ENCODE results near the gene IQCC. TPM values are rescaled to one million over a fixed set of nuclear protein-coding genes. Genes with fewer than 3 reads are reported as not detected.
A peak's percentile ranks its signal among the peaks of the same experiment; 100 is the strongest.
"Not testable (repeated sequence)": the region's sequence is repeated elsewhere in the genome, so short reads cannot be mapped to it uniquely, and the experiment has no call there.

The IQCC gene
- 0.86 and 2.3 TPM in 2 replicates for total RNA-seq

- peak; percentile 80 for DNase-seq (ENCODE audit: low read depth)
- no peak for TF ChIP-seq CTCF (IDR thresholded peaks at IDR 0.05; ENCODE audit: insufficient read depth, low read depth, low read length)
- peak within 1 kb of the TSS; percentile 79 for H3K4me3 ChIP-seq (ENCODE audit: low read depth, low read length)
Observed at GRCh38 chr1:32205401-32206370, at the start of gene IQCC. TSS of gene IQCC (plus strand) at chr1:32205671. CDS start at chr1:32205682, 11 bp downstream.

DNA sequence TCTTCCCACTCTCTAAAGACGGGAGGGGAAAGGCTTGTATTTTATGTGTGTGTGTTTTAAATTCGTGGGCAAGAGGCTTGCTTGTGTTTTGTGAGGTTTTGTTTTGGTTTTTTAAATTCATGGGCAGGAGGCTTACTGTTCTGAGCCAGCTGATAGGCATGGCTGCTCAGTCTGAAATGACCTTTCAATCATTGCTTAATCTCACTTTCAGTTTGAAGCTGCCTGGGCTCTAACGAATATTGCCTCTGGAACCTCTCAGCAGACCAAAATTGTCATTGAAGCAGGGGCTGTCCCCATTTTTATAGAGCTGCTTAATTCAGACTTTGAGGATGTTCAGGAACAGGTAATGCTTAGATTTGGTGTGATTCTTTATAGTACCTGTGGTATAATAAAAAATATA is 46.3 kb upstream of the IQCC start:
- no peak for DNase-seq (ENCODE audit: low read depth)
- TF ChIP-seq CTCF (IDR thresholded peaks at IDR 0.05; ENCODE audit: insufficient read depth, low read depth, low read length), result no peak
- no peak overlapping the region for H3K4me3 ChIP-seq (ENCODE audit: low read depth, low read length)

- no peak for TF ChIP-seq CTCF (IDR thresholded peaks at IDR 0.05; ENCODE audit: insufficient read depth, low read depth, low read length)
- no peak for DNase-seq (ENCODE audit: low read depth)
- no peak overlapping the region for H3K4me3 ChIP-seq (ENCODE audit: low read depth, low read length)
Observed at GRCh38 chr1:32163405-32163804, 42.1 kb upstream of the IQCC start.

DNA sequence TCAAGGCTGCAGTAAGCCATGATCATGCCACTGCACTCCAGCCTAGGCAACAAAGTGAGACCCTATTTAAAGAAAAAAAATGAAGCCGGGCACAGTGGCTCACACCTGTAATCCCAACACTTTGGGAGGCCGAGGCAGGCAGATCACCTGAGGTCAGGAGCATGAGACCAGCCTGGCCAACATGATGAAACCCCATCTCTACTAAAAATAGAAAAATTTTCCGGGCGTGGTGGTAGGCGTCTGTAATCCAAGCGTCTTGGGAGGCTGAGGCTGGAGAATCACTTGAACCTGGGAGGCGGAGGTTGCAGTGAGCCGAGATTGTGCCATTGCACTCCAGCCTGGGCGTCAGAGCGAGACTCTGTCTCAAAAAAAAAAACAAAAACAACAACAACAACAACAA is 39.8 kb upstream of the IQCC start:
- not testable (repeated sequence) for DNase-seq (ENCODE audit: low read depth)

DNA sequence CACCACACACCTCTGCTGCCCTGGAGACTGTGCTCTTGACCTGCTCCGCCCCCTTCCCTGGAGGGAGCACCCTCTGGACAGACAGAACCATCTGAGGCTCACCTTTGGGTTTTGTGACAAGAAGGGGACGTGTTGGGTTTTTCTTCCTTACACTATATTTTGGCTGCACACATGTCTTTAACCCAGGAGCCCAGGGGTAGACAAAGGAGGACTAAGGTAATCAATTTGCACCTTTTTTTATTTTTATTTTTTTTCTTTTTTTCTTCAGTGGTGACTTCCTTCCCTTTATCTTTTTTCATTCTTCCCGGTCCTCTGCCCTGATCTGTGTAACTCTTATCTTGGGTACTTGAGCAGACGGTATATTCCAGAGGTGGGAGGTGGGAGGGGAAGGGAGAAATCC is 34.5 kb upstream of the IQCC start:
- no peak overlapping the region for H3K4me3 ChIP-seq (ENCODE audit: low read depth, low read length)
- no peak for TF ChIP-seq CTCF (IDR thresholded peaks at IDR 0.05; ENCODE audit: insufficient read depth, low read depth, low read length)
- no peak for DNase-seq (ENCODE audit: low read depth)

More for the DNA sequence above, 39.8 kb upstream of the IQCC start:
- not testable (repeated sequence) for H3K4me3 ChIP-seq (ENCODE audit: low read depth, low read length)

DNA sequence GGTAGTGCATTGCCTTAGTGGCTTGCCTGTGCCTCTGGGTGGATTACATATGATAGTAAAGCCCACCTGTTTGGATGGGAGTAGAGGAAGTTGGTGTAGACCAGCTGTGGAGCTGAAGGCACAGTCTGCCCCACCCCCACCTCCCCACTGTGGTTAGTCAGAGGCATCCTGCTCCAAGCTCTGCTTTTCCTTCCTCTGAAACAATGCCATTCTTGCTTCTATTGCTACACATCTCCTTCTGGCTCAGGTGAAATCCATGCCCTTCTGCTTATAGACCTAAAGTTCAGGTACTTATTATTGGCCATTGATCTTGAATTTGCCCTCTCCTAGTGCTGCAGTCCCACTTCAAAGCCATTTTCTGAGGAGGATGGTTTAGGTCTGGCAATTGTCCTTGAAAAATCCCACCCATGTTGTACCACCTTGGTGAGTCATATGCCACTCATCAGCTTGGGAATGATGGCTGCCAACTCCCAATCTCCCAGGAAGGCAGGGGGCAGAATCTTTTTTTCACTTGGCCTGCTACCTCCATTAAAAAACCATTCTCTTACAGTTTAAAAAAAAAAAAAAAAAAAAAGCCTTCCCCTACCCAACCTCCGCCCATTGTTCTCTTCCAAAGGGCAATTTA is 32.7 kb upstream of the IQCC start:
- TF ChIP-seq CTCF (IDR thresholded peaks at IDR 0.05; ENCODE audit: insufficient read depth, low read depth, low read length), result no peak
- H3K4me3 ChIP-seq (ENCODE audit: low read depth, low read length), result no peak overlapping the region
- no peak for DNase-seq (ENCODE audit: low read depth)
